Measurements from ENCODE around the gene PHLPP1.

DNA sequence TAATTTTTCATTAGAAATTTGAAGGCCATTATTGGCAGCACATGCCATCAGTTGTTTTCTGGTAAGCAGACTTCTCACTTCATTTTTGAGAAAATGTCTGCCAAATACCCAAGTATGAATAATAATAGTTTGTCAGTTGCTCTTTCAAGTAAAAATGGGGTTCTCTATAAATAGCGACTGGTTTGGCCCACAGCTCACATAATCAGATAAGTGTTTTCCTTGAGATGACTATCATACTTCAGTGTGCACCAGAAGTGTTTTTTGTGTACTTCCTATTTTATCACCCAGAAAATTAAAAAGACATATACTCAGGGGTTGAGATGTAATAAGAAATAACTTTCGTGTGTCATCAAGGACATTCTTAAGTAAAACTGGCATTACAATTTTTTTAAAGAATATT is 147.1 kb downstream of the PHLPP1 start:
- TF ChIP-seq, protein P1, sequence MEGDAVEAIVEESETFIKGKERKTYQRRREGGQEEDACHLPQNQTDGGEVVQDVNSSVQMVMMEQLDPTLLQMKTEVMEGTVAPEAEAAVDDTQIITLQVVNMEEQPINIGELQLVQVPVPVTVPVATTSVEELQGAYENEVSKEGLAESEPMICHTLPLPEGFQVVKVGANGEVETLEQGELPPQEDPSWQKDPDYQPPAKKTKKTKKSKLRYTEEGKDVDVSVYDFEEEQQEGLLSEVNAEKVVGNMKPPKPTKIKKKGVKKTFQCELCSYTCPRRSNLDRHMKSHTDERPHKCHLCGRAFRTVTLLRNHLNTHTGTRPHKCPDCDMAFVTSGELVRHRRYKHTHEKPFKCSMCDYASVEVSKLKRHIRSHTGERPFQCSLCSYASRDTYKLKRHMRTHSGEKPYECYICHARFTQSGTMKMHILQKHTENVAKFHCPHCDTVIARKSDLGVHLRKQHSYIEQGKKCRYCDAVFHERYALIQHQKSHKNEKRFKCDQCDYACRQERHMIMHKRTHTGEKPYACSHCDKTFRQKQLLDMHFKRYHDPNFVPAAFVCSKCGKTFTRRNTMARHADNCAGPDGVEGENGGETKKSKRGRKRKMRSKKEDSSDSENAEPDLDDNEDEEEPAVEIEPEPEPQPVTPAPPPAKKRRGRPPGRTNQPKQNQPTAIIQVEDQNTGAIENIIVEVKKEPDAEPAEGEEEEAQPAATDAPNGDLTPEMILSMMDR (IDR thresholded peaks at IDR 0.05 in 8 of 11, conservative IDR thresholded peaks at IDR 0.05 in 3 of 11) = no peak
- no peak for TF ChIP-seq POLR2A (IDR thresholded peaks at IDR 0.05)
- TF ChIP-seq POLR2AphosphoS5 (IDR thresholded peaks at IDR 0.05) = no peak

All from spleen (tissue), 7 donors.